Esophagus mucosa (tissue), 1 donor: ENCODE results near the gene MACROH2A2. TPM values are rescaled to one million over a fixed set of nuclear protein-coding genes. Genes with fewer than 3 reads are reported as not detected.

Experiments
- total RNA-seq: library from RNA; stranded (reverse); gene quantifications from one replicate; pipeline ENCODE4 v1.2.4, GENCODE V29; 2023
- donor health status: DM: yes; HTN: yes; CAD: no.

MACROH2A2 gene
- total RNA-seq, 1 donor from 2014 or later = 18.8 TPM

Other genes starting within 250 kb of the MACROH2A2 start
- gene AIFM2, start 80.0 kb downstream of the MACROH2A2 start, total RNA-seq = 3.7 TPM
- gene TYSND1, start 93.9 kb downstream of the MACROH2A2 start, total RNA-seq = 16.0 TPM
- gene SAR1A, start 117.7 kb downstream of the MACROH2A2 start, total RNA-seq = 67.6 TPM
- 158 TPM for gene PPA1, start 180.6 kb downstream of the MACROH2A2 start, total RNA-seq
- 0.04 TPM for gene NPFFR1, start 231.2 kb downstream of the MACROH2A2 start, total RNA-seq